H9 (cell line): ENCODE results near the gene PLXNC1. TPM values are rescaled to one million over a fixed set of nuclear protein-coding genes. Genes with fewer than 3 reads are reported as not detected.
A peak's percentile ranks its signal among the peaks of the same experiment; 100 is the strongest.

ENCODE experiments used
- DNase-seq: peaks from one replicate; pipeline ENCODE4 v3.0.0-alpha.2; 2017
- H2AFZ ChIP-seq: one replicate; pipeline ENCODE4 v1.6.1; 2013; ENCODE audit warnings: mild to moderate bottlenecking, low read length, control low read depth, moderate library complexity
- H2AK5ac ChIP-seq: 2 replicates; pipeline ENCODE4 v1.6.1; 2013; ENCODE audit warnings: low read length, control low read depth, mixed read lengths; ENCODE audit not compliant: insufficient read length
- H2BK120ac ChIP-seq: one replicate; pipeline ENCODE4 v1.6.1; 2013; ENCODE audit warnings: low read depth, mild to moderate bottlenecking, low read length, control low read depth, inconsistent platforms; ENCODE audit not compliant: poor library complexity, severe bottlenecking
- H2BK12ac ChIP-seq: 2 replicates; pipeline ENCODE4 v1.6.1; 2013; ENCODE audit warnings: low read length, control low read depth, mixed read lengths, low read depth; ENCODE audit not compliant: insufficient read length
- H2BK15ac ChIP-seq: 2 replicates; pipeline ENCODE4 v1.6.1; 2013; ENCODE audit warnings: low read depth, low read length, control low read depth
- H2BK20ac ChIP-seq: one replicate; pipeline ENCODE4 v1.6.1; 2013; ENCODE audit warnings: low read depth, mild to moderate bottlenecking, low read length, control low read depth, inconsistent platforms; ENCODE audit not compliant: poor library complexity, severe bottlenecking
- H2BK5ac ChIP-seq: 2 replicates; pipeline ENCODE4 v1.6.1; 2013; ENCODE audit warnings: low read length, control low read depth, mixed read lengths; ENCODE audit not compliant: insufficient read length
- H3K14ac ChIP-seq: 2 replicates; pipeline ENCODE4 v1.6.1; 2013; ENCODE audit warnings: low read length, control low read depth; ENCODE audit not compliant: insufficient read depth
- H3K18ac ChIP-seq: 2 replicates; pipeline ENCODE4 v1.6.1; 2013; ENCODE audit warnings: low read depth, mild to moderate bottlenecking, mixed read lengths, low read length, control low read depth; ENCODE audit not compliant: insufficient read length
- H3K23ac ChIP-seq: 2 replicates; pipeline ENCODE4 v1.6.1; 2013; ENCODE audit warnings: low read length, control low read depth, mixed read lengths, low read depth; ENCODE audit not compliant: insufficient read length
- H3K23me2 ChIP-seq: 2 replicates; pipeline ENCODE4 v1.6.1; 2013; ENCODE audit warnings: low read depth, mild to moderate bottlenecking, mixed read lengths, low read length, control low read depth; ENCODE audit not compliant: insufficient read length, poor library complexity, severe bottlenecking
- H3K27ac ChIP-seq: 2 replicates; pipeline ENCODE4 v1.5.1; 2013; ENCODE audit warnings: low read length, control low read depth, mixed read lengths, low read depth; ENCODE audit not compliant: insufficient read length
- H3K27me3 ChIP-seq: 2 replicates; pipeline ENCODE4 v1.6.1; 2013; ENCODE audit warnings: low read length, control low read depth, inconsistent platforms; ENCODE audit not compliant: insufficient read depth
- H3K4ac ChIP-seq: 2 replicates; pipeline ENCODE4 v1.6.1; 2013; ENCODE audit warnings: low read depth, mild to moderate bottlenecking, control low read depth, inconsistent platforms, low read length, moderate library complexity
- H3K4me1 ChIP-seq: 2 replicates; pipeline ENCODE4 v1.6.1; 2013; ENCODE audit warnings: low read length, control low read depth, inconsistent platforms; ENCODE audit not compliant: insufficient read depth
- H3K4me2 ChIP-seq: 2 replicates; pipeline ENCODE4 v1.6.1; 2013; ENCODE audit warnings: low read length, control low read depth, mixed read lengths; ENCODE audit not compliant: insufficient read length, insufficient read depth
- H3K56ac ChIP-seq: 2 replicates; pipeline ENCODE4 v1.6.1; 2013; ENCODE audit warnings: low read depth, mild to moderate bottlenecking, mixed read lengths, low read length, control low read depth; ENCODE audit not compliant: insufficient read length
- H3K79me1 ChIP-seq: 2 replicates; pipeline ENCODE4 v1.6.1; 2013; ENCODE audit warnings: low read depth, mild to moderate bottlenecking, moderate library complexity, low read length, control low read depth, inconsistent platforms; ENCODE audit not compliant: insufficient read depth, poor library complexity, severe bottlenecking
- H3K79me2 ChIP-seq: 2 replicates; pipeline ENCODE4 v1.6.1; 2013; ENCODE audit warnings: low read length, control low read depth, inconsistent platforms; ENCODE audit not compliant: insufficient read depth
- H3K9ac ChIP-seq: 2 replicates; pipeline ENCODE4 v1.6.1; 2013; ENCODE audit warnings: low read length, control low read depth, mixed read lengths; ENCODE audit not compliant: insufficient read length; ENCODE audit errors: extremely low read depth
- H3K9me3 ChIP-seq: one replicate; pipeline ENCODE4 v1.6.1; 2013; ENCODE audit warnings: low read depth, low read length, inconsistent platforms; ENCODE audit not compliant: control insufficient read depth
- H3T11ph ChIP-seq: one replicate; pipeline ENCODE4 v1.6.1; 2013; ENCODE audit warnings: mild to moderate bottlenecking, low read length, control low read depth, inconsistent platforms
- H4K20me1 ChIP-seq: one replicate; pipeline ENCODE4 v1.6.1; 2013; ENCODE audit not compliant: control insufficient read depth, insufficient read length, insufficient read depth
- H4K5ac ChIP-seq: 2 replicates; pipeline ENCODE4 v1.6.1; 2013; ENCODE audit warnings: low read depth, mild to moderate bottlenecking, mixed read lengths, low read length, control low read depth; ENCODE audit not compliant: insufficient read length
- H4K8ac ChIP-seq: replicated peaks from 2 replicates; pipeline ENCODE4 v1.6.1; 2013; ENCODE audit warnings: low read length, control low read depth, mixed read lengths, low read depth; ENCODE audit not compliant: insufficient read length
- H4K91ac ChIP-seq: 2 replicates; pipeline ENCODE4 v1.6.1; 2013; ENCODE audit warnings: low read depth, mild to moderate bottlenecking, moderate library complexity, mixed read lengths, low read length, control low read depth; ENCODE audit not compliant: insufficient read length
- H3K27ac Mint-ChIP-seq, 3 experiments: 2 replicates in 2 of 3; 3 replicates in 1 of 3; pipeline ENCODE4 v1.8.0; 2020 to 2021; ENCODE audit warnings: mixed read lengths in 3 of 3, mild to moderate bottlenecking in 1 of 3, moderate library complexity in 1 of 3
- H3K27me3 Mint-ChIP-seq: 2 replicates; pipeline ENCODE4 v1.8.0; 2021; ENCODE audit warnings: low read depth, mild to moderate bottlenecking, moderate library complexity, mixed read lengths
- H3K36me3 Mint-ChIP-seq, 3 experiments: 2 replicates in 2 of 3; 3 replicates in 1 of 3; pipeline ENCODE4 v1.8.0; 2020 to 2021; ENCODE audit warnings: low read depth in 3 of 3, mixed read lengths in 3 of 3; ENCODE audit not compliant: insufficient read depth in 1 of 3
- H3K4me1 Mint-ChIP-seq, 2 experiments: 2 replicates each; pipeline ENCODE4 v1.8.0; 2020; ENCODE audit warnings: mixed read lengths in 2 of 2
- H3K4me3 Mint-ChIP-seq, 2 experiments: 2 replicates in 1 of 2; 3 replicates in 1 of 2; pipeline ENCODE4 v1.8.0; 2020 to 2021; ENCODE audit warnings: mild to moderate bottlenecking in 2 of 2, mixed read lengths in 2 of 2, moderate library complexity in 1 of 2
- H3K9me3 Mint-ChIP-seq, 2 experiments: 2 replicates in 1 of 2; 3 replicates in 1 of 2; pipeline ENCODE4 v1.8.0; 2020; ENCODE audit warnings: mild to moderate bottlenecking in 2 of 2, mixed read lengths in 2 of 2, moderate library complexity in 1 of 2
- CTCF ChIP-seq: fragments of 200-600 bp; sonication (generic); conservative IDR thresholded peaks from 3 replicates; pipeline ENCODE4 v1.8.0; 2021; ENCODE audit warnings: antibody characterized with exemption, mild to moderate bottlenecking
- WGBS: extraction: QIAGEN DNeasy Blood & Tissue Kit; methylation state at CpG from one replicate; pipeline ENCODE4 v1.1.7; 2013; ENCODE audit warnings: missing lambda C conversion rate, low lambda C conversion rate, mixed read lengths; ENCODE audit not compliant: insufficient read length; ENCODE audit errors: extremely low coverage; 5-methylcytosine and 5-hydroxymethylcytosine counted together
- total RNA-seq: library from RNA; stranded (reverse); gene quantifications from 2 replicates; pipeline ENCODE4 v1.2.1, GENCODE V29; 2021

Gene PLXNC1
- total RNA-seq, 1 experiment from 2014 or later = 1.2 TPM

- no peak overlapping the region for H3K14ac ChIP-seq
- H3K9ac ChIP-seq = no peak overlapping the region
- H3K4me2 ChIP-seq = no peak overlapping the region
- no peak overlapping the region for H2BK120ac ChIP-seq
- peaks cover 11% of the 10 kb centered on the region; the same call in 1 of the 2 replicates for H3K4me1 ChIP-seq
- no peak overlapping the region for H4K91ac ChIP-seq
- no peak overlapping the region for H3T11ph ChIP-seq
- no peak overlapping the region for H3K4ac ChIP-seq
- Mint-ChIP-seq H3K4me1 (peaks cover 36 to 45% of the 10 kb centered on the region in 2 experiments), H3K27ac (peak overlapping the region in 2 of 3 experiments; percentile 52 to 89; a peak in 3 of 7 replicates), H3K9me3 (no peaks in the 10 kb centered on the region), H3K36me3 (peaks cover 11 to 40% (median 25%) of the 10 kb centered on the region in 3 experiments; a peak in 6 of 7 replicates), H3K27me3 (no peaks in the 10 kb centered on the region), H3K4me3 (no peak overlapping the region)
- H2AK5ac ChIP-seq = no peak overlapping the region
- H3K18ac ChIP-seq = no peak overlapping the region
- no peaks in the 10 kb centered on the region for H3K79me1 ChIP-seq
- no peaks in the 10 kb centered on the region for H3K23me2 ChIP-seq
- no peak overlapping the region for H3K56ac ChIP-seq
- TF ChIP-seq CTCF = no peak
- WGBS = no CpG with 5 or more reads among the region's 1 CpG
- H3K27ac ChIP-seq = no peak overlapping the region
- no peaks in the 10 kb centered on the region for H3K27me3 ChIP-seq
- peak; percentile 25 for DNase-seq
- H2BK5ac ChIP-seq = no peak overlapping the region
- H3K79me2 ChIP-seq = no peaks in the 10 kb centered on the region
- H4K8ac ChIP-seq = no peak overlapping the region
- no peak overlapping the region for H3K23ac ChIP-seq
- no peaks in the 10 kb centered on the region for H3K9me3 ChIP-seq
- H4K5ac ChIP-seq = no peak overlapping the region
- no peak overlapping the region for H2BK15ac ChIP-seq
- H2AFZ ChIP-seq = no peak overlapping the region
- no peak overlapping the region for H2BK12ac ChIP-seq
- no peak overlapping the region for H2BK20ac ChIP-seq
- no peaks in the 10 kb centered on the region for H4K20me1 ChIP-seq
These were observed 155.6 kb downstream of the PLXNC1 start for GRCh38 chr12:94304012-94304411.
